AG10803 (cell line): ENCODE results near the gene POU2F2.
A peak's percentile ranks its signal among the peaks of the same experiment; 100 is the strongest.

ENCODE experiments used
- DNase-seq: peaks from one replicate; pipeline ENCODE4 v3.0.0; 2010; ENCODE audit warnings: low read depth
- H3K4me3 ChIP-seq: 2 replicates; pipeline ENCODE4 v1.5.1; 2011; ENCODE audit warnings: mild to moderate bottlenecking, low read length, control low read depth
- TF ChIP-seq, protein P1 (sequence below): conservative IDR thresholded peaks from 2 replicates; pipeline ENCODE4 v1.5.1; 2011; ENCODE audit warnings: mild to moderate bottlenecking, low read length, control low read depth, inconsistent platforms

The POU2F2 gene

DNA sequence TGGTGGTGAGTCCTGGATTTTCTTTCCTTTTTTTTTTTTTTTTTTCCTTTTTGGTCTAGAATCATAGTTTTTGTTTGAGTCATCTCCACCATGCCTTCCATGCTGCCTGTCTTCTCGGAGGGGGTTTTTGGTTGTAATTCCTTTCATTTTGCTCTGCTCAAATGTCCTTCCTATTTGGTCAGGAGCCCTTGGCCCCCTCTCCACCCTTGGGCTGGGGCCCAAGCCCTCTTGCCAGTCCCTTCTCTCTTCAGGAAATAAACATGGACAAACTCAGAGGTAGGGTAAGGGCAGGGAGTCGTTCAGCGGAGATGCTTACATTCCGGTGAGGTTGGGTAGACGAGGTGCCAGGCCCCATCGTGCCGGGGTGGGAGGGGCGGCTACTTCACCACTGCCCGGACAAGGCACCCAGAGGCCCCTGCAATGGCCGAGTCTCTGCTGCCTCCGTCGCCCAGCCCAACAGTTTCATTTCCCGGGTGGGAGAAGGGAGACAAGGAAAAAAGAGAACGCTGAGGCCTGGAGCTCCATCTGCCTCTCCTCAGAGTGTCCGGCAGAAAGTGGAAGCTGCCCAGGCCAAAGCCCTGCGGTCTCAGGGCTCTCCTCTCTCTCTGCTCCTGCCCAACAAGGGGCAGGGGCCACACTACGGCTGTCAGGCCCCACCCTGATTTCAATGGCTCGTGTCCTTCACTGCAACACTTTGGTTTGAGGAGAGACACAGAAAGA lies 43.6 kb downstream of the POU2F2 start:
- H3K4me3 ChIP-seq = no peak overlapping the region
- peak; percentile 74 for DNase-seq
- TF ChIP-seq, protein P1, sequence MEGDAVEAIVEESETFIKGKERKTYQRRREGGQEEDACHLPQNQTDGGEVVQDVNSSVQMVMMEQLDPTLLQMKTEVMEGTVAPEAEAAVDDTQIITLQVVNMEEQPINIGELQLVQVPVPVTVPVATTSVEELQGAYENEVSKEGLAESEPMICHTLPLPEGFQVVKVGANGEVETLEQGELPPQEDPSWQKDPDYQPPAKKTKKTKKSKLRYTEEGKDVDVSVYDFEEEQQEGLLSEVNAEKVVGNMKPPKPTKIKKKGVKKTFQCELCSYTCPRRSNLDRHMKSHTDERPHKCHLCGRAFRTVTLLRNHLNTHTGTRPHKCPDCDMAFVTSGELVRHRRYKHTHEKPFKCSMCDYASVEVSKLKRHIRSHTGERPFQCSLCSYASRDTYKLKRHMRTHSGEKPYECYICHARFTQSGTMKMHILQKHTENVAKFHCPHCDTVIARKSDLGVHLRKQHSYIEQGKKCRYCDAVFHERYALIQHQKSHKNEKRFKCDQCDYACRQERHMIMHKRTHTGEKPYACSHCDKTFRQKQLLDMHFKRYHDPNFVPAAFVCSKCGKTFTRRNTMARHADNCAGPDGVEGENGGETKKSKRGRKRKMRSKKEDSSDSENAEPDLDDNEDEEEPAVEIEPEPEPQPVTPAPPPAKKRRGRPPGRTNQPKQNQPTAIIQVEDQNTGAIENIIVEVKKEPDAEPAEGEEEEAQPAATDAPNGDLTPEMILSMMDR = no peak

DNA sequence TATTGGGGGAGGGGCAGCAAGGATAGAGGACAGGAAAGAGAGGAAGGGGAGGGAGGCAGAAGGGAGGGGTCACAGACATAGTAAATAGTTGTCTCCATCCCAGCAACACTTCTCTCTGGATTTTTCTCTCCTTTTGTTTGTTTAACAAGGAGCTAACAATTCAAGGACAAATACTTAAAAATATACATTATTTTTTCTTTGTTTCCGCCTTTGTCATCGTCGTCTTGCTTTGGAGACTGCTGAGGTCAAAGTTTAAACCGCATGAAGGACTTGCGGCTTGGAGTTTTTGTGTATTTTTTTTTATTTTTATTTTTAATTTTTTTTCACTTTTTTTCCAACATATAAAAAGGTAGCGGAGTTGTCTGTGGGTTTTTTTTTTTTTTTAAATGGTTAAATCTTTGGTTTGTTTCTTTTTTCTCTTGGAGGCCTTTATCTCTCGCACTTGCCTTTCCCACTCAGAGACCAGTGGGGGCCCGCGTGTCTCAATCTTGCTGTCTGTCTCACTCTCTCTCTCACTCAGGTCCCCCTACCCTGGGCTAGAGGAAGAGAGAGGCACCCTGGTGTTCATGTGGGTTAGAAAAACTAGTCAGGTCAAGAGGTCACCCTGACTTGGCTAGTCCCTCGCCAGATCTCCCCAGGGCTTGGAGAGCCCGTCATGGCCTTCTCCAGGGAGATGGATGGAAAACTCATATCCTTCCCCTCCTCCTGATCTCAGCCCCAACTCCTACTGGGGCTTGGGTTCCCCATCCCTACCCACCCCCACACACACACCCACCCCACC lies 45.3 kb downstream of the POU2F2 start:
- H3K4me3 ChIP-seq = no peak overlapping the region
- TF ChIP-seq, protein P1 = no peak
- DNase-seq = no peak

DNA sequence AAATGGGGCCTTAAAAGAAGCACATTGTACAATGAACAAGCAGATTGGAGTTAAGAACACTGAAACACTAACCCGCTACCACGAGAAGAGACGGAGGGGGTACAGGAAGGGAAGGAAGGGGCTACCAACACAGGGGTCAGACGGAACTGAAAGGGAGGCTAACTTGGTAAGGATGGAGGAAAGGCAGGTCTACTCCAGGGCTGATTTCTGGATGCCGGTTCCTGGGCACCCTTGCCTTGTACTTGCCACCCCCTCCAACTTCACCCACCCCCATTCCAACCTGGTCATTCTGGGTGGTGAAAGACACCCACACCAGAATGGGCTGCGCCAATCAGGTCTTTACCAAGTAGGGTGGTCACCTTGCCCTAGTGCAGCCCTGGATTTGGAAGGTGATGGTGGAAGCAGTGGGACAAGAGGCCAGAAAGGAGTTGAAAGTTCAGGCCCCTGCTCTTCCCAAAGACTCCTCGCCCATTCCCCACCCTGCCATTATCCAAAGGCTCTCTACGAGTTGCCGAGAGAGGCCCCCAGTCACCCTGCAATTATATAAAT lies 46.0 kb downstream of the POU2F2 start:
- no peak overlapping the region for H3K4me3 ChIP-seq
- no peak for DNase-seq
- TF ChIP-seq, protein P1 = no peak

DNA sequence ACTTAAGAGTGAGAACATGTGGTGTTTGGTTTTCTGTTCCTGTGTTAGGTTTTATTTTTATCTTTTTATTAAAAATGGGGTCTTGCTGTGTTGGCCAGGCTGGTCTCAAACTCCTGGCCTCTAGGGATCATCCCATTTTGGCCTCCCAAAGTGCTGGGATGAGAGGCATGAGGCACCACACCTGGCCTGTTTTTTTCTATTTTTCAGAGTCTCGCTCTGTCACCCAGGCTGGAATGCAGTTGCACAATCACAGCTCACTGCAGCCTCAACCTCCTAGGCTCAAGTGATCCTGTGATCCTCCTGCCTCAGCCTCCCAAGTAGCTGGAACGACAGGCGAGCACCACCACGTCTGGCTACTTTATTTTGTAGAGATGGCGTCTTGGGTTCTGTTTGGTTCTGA lies 48.7 kb downstream of the POU2F2 start:
- DNase-seq = no peak
- H3K4me3 ChIP-seq = no peak overlapping the region
- TF ChIP-seq, protein P1 = no peak

DNA sequence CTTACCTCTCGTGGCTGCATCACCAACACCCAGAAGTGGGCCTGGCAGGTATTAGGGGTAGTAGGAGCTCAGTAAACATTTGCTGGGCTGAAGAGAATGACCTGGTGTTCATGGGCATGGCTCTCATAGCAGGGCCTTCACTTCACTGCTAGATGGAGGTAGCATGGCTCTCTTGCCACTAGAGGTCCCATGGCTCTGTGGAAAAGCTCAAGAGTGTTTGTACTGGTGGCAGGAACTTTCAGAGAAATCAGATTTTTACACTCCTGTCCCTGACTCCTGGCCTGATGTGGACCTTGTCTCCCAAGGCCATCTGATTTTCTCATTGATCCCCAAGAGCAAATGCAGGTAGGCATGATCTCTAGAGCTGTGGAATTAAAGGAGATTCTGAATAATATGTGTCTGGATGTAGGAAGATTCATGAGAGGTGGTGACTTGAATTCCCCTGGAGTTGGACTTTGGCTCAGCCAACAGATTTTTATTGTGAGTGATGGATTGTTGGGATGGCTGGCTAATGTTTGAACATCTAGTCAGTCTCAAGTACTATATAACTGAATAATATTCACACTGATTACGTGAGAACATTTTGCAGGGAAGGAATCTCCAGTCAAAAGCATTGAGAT lies 50.6 kb downstream of the POU2F2 start:
- H3K4me3 ChIP-seq = no peak overlapping the region
- DNase-seq = peak; percentile 64

DNA sequence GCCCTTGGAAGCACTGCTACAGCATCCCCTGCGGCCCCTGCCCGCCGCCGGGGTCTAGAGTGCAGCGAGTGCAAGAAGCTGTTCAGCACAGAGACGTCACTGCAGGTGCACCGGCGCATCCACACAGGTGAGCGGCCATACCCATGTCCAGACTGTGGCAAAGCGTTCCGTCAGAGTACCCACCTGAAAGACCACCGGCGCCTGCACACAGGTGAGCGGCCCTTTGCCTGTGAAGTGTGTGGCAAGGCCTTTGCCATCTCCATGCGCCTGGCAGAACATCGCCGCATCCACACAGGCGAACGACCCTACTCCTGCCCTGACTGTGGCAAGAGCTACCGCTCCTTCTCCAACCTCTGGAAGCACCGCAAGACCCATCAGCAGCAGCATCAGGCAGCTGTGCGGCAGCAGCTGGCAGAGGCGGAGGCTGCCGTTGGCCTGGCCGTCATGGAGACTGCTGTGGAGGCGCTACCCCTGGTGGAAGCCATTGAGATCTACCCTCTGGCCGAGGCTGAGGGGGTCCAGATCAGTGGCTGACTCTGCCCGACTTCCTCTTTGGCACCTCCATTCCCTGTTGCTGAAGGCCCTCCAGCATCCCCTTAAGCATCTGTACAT lies 51.4 kb downstream of the POU2F2 start:
- H3K4me3 ChIP-seq = no peak overlapping the region
- DNase-seq = no peak
- TF ChIP-seq, protein P1 = no peak

More for the DNA sequence above, 50.6 kb downstream of the POU2F2 start:
- TF ChIP-seq, protein P1 = peak; percentile 76
